Neural progenitor cell (in vitro differentiated cells): ENCODE results near the gene RPTOR. TPM values are rescaled to one million over a fixed set of nuclear protein-coding genes. Genes with fewer than 3 reads are reported as not detected.

Experiments used
- DNase-seq: peaks from one replicate; pipeline ENCODE4 v3.0.0-alpha.2; 2016; ENCODE audit warnings: low spot score
- H2AFZ ChIP-seq: fragments of 200-600 bp; sonication (generic); replicated peaks from 2 replicates; pipeline ENCODE4 v1.6.1; 2016; ENCODE audit warnings: antibody characterized with exemption
- H3F3A ChIP-seq: fragments of 200-600 bp; sonication (generic); 2 replicates; pipeline ENCODE4 v1.6.1; 2016; ENCODE audit warnings: antibody characterized with exemption, low read depth
- H3K27ac ChIP-seq: fragments of 200-600 bp; sonication (generic); 2 replicates; pipeline ENCODE4 v1.5.1; 2016; ENCODE audit warnings: mild to moderate bottlenecking
- H3K27me3 ChIP-seq: fragments of 200-600 bp; sonication (generic); 2 replicates; pipeline ENCODE4 v1.6.1; 2016; ENCODE audit warnings: mild to moderate bottlenecking, moderate library complexity
- H3K36me3 ChIP-seq: fragments of 200-600 bp; sonication (generic); 2 replicates; pipeline ENCODE4 v1.5.1; 2016
- H3K4me1 ChIP-seq: fragments of 200-600 bp; sonication (generic); 2 replicates; pipeline ENCODE4 v1.6.1; 2016; ENCODE audit warnings: mixed run types
- H3K4me2 ChIP-seq: fragments of 200-600 bp; sonication (generic); 2 replicates; pipeline ENCODE4 v1.6.1; 2016
- H3K4me3 ChIP-seq: fragments of 200-600 bp; sonication (generic); 2 replicates; pipeline ENCODE4 v1.5.1; 2016
- H3K79me2 ChIP-seq: fragments of 200-600 bp; sonication (generic); 2 replicates; pipeline ENCODE4 v1.6.1; 2016; ENCODE audit warnings: low read depth
- H3K9ac ChIP-seq: fragments of 200-600 bp; sonication (generic); 2 replicates; pipeline ENCODE4 v1.6.1; 2016
- H3K9me3 ChIP-seq: fragments of 200-600 bp; sonication (generic); 2 replicates; pipeline ENCODE4 v1.5.1; 2016; ENCODE audit warnings: low read depth
- H4K20me1 ChIP-seq: fragments of 200-600 bp; sonication (generic); 2 replicates; pipeline ENCODE4 v1.6.1; 2016; ENCODE audit warnings: low read depth
- H3K27ac Mint-ChIP-seq: 3 replicates; pipeline ENCODE4 v1.8.0; 2021; ENCODE audit warnings: mixed read lengths
- H3K27me3 Mint-ChIP-seq: 2 replicates; pipeline ENCODE4 v1.8.0; 2022; ENCODE audit warnings: low read depth, mild to moderate bottlenecking, inconsistent platforms, moderate library complexity, mixed read lengths; ENCODE audit not compliant: insufficient read depth
- H3K36me3 Mint-ChIP-seq: 3 replicates; pipeline ENCODE4 v1.8.0; 2021; ENCODE audit warnings: mixed read lengths
- H3K4me1 Mint-ChIP-seq: 3 replicates; pipeline ENCODE4 v1.8.0; 2021; ENCODE audit warnings: mixed read lengths
- H3K4me3 Mint-ChIP-seq: 3 replicates; pipeline ENCODE4 v1.8.0; 2021; ENCODE audit warnings: mild to moderate bottlenecking, moderate library complexity, mixed read lengths
- H3K9me3 Mint-ChIP-seq: 3 replicates; pipeline ENCODE4 v1.8.0; 2020; ENCODE audit warnings: mixed read lengths
- EZH2 ChIP-seq: fragments of 200-600 bp; sonication (generic); IDR thresholded peaks from 2 replicates; pipeline ENCODE4 v1.6.1; 2017; ENCODE audit warnings: antibody characterized with exemption, mild to moderate bottlenecking, moderate library complexity
- EZH2phosphoT487 ChIP-seq: fragments of 200-600 bp; sonication (generic); IDR thresholded peaks from 2 replicates; pipeline ENCODE4 v1.6.1; 2017; ENCODE audit warnings: antibody characterized with exemption
- total RNA-seq: library from RNA; depleted of rRNA; stranded (reverse); fragments of >200 nt; gene quantifications from 2 replicates; pipeline ENCODE4 v1.2.3, GENCODE V29; 2015; ENCODE audit warnings: low replicate concordance
- TF ChIP-seq, protein P1 (sequence below): fragments of 200-600 bp; sonication (generic); IDR thresholded peaks from 2 replicates; pipeline ENCODE4 v1.5.1; 2017; ENCODE audit warnings: antibody characterized with exemption, mild to moderate bottlenecking

RPTOR gene
- total RNA-seq, 1 donor from 2014 or later = 7.4 TPM

- Histone ChIP-seq H3K4me3 (no peak overlapping the region), H3K27me3 (no peaks in the 10 kb centered on the region), H3K9me3 (no peaks in the 10 kb centered on the region), H3K79me2 (no peaks in the 10 kb centered on the region), H4K20me1 (no peaks in the 10 kb centered on the region), H3K36me3 (no peaks in the 10 kb centered on the region), H3F3A (peaks cover 6% of the 10 kb centered on the region), H2AFZ (no peak overlapping the region), H3K4me1 (peaks cover 17% of the 10 kb centered on the region), H3K4me2 (no peak overlapping the region), H3K27ac (no peak overlapping the region), H3K9ac (no peak overlapping the region)
- Mint-ChIP-seq H3K36me3 (peaks cover 10% of the 10 kb centered on the region), H3K27me3 (peaks cover 7% of the 10 kb centered on the region), H3K4me1 (peaks cover 30% of the 10 kb centered on the region), H3K27ac (no peak overlapping the region), H3K9me3 (no peaks in the 10 kb centered on the region), H3K4me3 (no peak overlapping the region)
- TF ChIP-seq, protein P1, sequence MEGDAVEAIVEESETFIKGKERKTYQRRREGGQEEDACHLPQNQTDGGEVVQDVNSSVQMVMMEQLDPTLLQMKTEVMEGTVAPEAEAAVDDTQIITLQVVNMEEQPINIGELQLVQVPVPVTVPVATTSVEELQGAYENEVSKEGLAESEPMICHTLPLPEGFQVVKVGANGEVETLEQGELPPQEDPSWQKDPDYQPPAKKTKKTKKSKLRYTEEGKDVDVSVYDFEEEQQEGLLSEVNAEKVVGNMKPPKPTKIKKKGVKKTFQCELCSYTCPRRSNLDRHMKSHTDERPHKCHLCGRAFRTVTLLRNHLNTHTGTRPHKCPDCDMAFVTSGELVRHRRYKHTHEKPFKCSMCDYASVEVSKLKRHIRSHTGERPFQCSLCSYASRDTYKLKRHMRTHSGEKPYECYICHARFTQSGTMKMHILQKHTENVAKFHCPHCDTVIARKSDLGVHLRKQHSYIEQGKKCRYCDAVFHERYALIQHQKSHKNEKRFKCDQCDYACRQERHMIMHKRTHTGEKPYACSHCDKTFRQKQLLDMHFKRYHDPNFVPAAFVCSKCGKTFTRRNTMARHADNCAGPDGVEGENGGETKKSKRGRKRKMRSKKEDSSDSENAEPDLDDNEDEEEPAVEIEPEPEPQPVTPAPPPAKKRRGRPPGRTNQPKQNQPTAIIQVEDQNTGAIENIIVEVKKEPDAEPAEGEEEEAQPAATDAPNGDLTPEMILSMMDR = no peak
- TF ChIP-seq EZH2 (no peak), EZH2phosphoT487 (no peak)
- no peak for DNase-seq
These were observed 312.5 kb downstream of the RPTOR start for GRCh38 chr17:80856863-80857755.

- no peak overlapping the region for H3K4me3 Mint-ChIP-seq
- peaks cover 32% of the 10 kb centered on the region for H3K4me1 Mint-ChIP-seq
- H3K27ac ChIP-seq = no peak overlapping the region
- peaks cover 6% of the 10 kb centered on the region for H3F3A ChIP-seq
- H3K4me2 ChIP-seq = no peak overlapping the region
- H3K4me1 ChIP-seq = peaks cover 16% of the 10 kb centered on the region
- H3K27me3 ChIP-seq = no peaks in the 10 kb centered on the region
- H3K4me3 ChIP-seq = no peak overlapping the region
- H3K27me3 Mint-ChIP-seq = peaks cover 7% of the 10 kb centered on the region
- no peaks in the 10 kb centered on the region for H3K9me3 ChIP-seq
- TF ChIP-seq EZH2 (no peak), EZH2phosphoT487 (no peak)
- TF ChIP-seq, protein P1 = no peak
- no peak overlapping the region for H2AFZ ChIP-seq
- H3K36me3 ChIP-seq = no peaks in the 10 kb centered on the region
- no peak overlapping the region for H3K9ac ChIP-seq
- H3K9me3 Mint-ChIP-seq = no peaks in the 10 kb centered on the region
- H3K27ac Mint-ChIP-seq = no peak overlapping the region
- H3K79me2 ChIP-seq = no peaks in the 10 kb centered on the region
- peaks cover 13% of the 10 kb centered on the region for H3K36me3 Mint-ChIP-seq
- no peak for DNase-seq
- H4K20me1 ChIP-seq = no peaks in the 10 kb centered on the region
These were observed 313.1 kb downstream of the RPTOR start for GRCh38 chr17:80857756-80858171.

- H3K27ac Mint-ChIP-seq = peak overlapping the region; percentile 27
- no peak overlapping the region for H2AFZ ChIP-seq
- no peak for DNase-seq
- no peaks in the 10 kb centered on the region for H3K27me3 ChIP-seq
- peaks cover 6% of the 10 kb centered on the region for H3F3A ChIP-seq
- no peak overlapping the region for H3K27ac ChIP-seq
- H3K27me3 Mint-ChIP-seq = peaks cover 5% of the 10 kb centered on the region
- H3K4me1 ChIP-seq = peaks cover 11% of the 10 kb centered on the region
- peak overlapping the region; percentile 36 for H3K4me3 Mint-ChIP-seq
- TF ChIP-seq EZH2phosphoT487 (no peak), EZH2 (no peak)
- TF ChIP-seq, protein P1 = no peak
- H3K9me3 Mint-ChIP-seq = peaks cover 4% of the 10 kb centered on the region
- no peaks in the 10 kb centered on the region for H3K9me3 ChIP-seq
- no peaks in the 10 kb centered on the region for H4K20me1 ChIP-seq
- no peaks in the 10 kb centered on the region for H3K36me3 ChIP-seq
- H3K79me2 ChIP-seq = no peaks in the 10 kb centered on the region
- no peak overlapping the region for H3K9ac ChIP-seq
- no peak overlapping the region for H3K4me3 ChIP-seq
- peaks cover 19% of the 10 kb centered on the region for H3K36me3 Mint-ChIP-seq
- no peak overlapping the region for H3K4me2 ChIP-seq
- peaks cover 28% of the 10 kb centered on the region for H3K4me1 Mint-ChIP-seq
These were observed 313.8 kb downstream of the RPTOR start for GRCh38 chr17:80858301-80859001.
